OCI-LY1 (cell line): ENCODE results near the gene PRKAR2A.
A peak's percentile ranks its signal among the peaks of the same experiment; 100 is the strongest.

Experiments
- H2AFZ ChIP-seq: fragments of 200-600 bp; sonication (generic), shearing (Covaris generic); 2 replicates; pipeline ENCODE4 v1.6.0; 2014; ENCODE audit warnings: antibody characterized with exemption, mild to moderate bottlenecking, low read length
- H3F3A ChIP-seq: fragments of 200-600 bp; sonication (generic), shearing (Covaris generic); 2 replicates; pipeline ENCODE4 v1.6.0; 2014; ENCODE audit warnings: mild to moderate bottlenecking, antibody characterized with exemption, low read length, moderate library complexity; ENCODE audit not compliant: insufficient read depth
- H3K27ac ChIP-seq: fragments of 200-600 bp; sonication (generic); 2 replicates; pipeline ENCODE4 v1.5.1; 2014; ENCODE audit warnings: low read length, mixed run types, mild to moderate bottlenecking, low read depth; ENCODE audit not compliant: poor library complexity, severe bottlenecking
- H3K27me3 ChIP-seq: fragments of 200-600 bp; sonication (generic); 2 replicates; pipeline ENCODE4 v1.6.0; 2014; ENCODE audit warnings: antibody characterized with exemption, mild to moderate bottlenecking, low read length, moderate library complexity; ENCODE audit not compliant: insufficient read depth
- H3K36me3 ChIP-seq: fragments of 200-600 bp; sonication (generic); 2 replicates; pipeline ENCODE4 v1.6.1; 2014; ENCODE audit warnings: mild to moderate bottlenecking, antibody characterized with exemption, low read length, moderate library complexity, mixed read lengths; ENCODE audit not compliant: insufficient read depth
- H3K4me1 ChIP-seq: fragments of 200-600 bp; sonication (generic); 2 replicates; pipeline ENCODE4 v1.5.1; 2014; ENCODE audit warnings: mild to moderate bottlenecking, low read length, moderate library complexity; ENCODE audit not compliant: insufficient read depth, severe bottlenecking
- H3K4me2 ChIP-seq: fragments of 200-600 bp; sonication (generic), shearing (Covaris generic); 2 replicates; pipeline ENCODE4 v1.6.1; 2014; ENCODE audit warnings: low read length
- H3K4me3 ChIP-seq: fragments of 200-600 bp; sonication (generic); 2 replicates; pipeline ENCODE4 v1.5.1; 2014; ENCODE audit warnings: low read length, low read depth, mild to moderate bottlenecking, mixed read lengths; ENCODE audit not compliant: poor library complexity, severe bottlenecking
- H3K79me2 ChIP-seq: fragments of 200-600 bp; shearing (Covaris generic); 2 replicates; pipeline ENCODE4 v1.6.1; 2016; ENCODE audit warnings: mixed run types, low read length, mixed read lengths; ENCODE audit not compliant: insufficient read depth
- H3K9ac ChIP-seq: fragments of 200-600 bp; sonication (generic), shearing (Covaris generic); 2 replicates; pipeline ENCODE4 v1.6.1; 2014; ENCODE audit warnings: mild to moderate bottlenecking, low read length, mixed read lengths
- H3K9me2 ChIP-seq: fragments of 200-600 bp; sonication (generic), shearing (Covaris generic); 2 replicates; pipeline ENCODE4 v1.6.1; 2014; ENCODE audit warnings: low read depth, mild to moderate bottlenecking, low read length, mixed read lengths
- H3K9me3 ChIP-seq: fragments of 200-600 bp; shearing (Covaris generic); 2 replicates; pipeline ENCODE4 v1.6.1; 2014; ENCODE audit warnings: low read length, mixed read lengths
- H4K20me1 ChIP-seq: fragments of 200-600 bp; sonication (generic), shearing (Covaris generic); 2 replicates; pipeline ENCODE4 v1.6.0; 2016; ENCODE audit warnings: mild to moderate bottlenecking, low read length; ENCODE audit not compliant: insufficient read depth
- EZH2 ChIP-seq: fragments of 200-600 bp; sonication (generic), shearing (Covaris generic); IDR thresholded peaks from 2 replicates; pipeline ENCODE4 v1.8.0; 2017; ENCODE audit warnings: borderline replicate concordance, mixed run types, mild to moderate bottlenecking, antibody characterized with exemption, low read length, moderate library complexity, mixed read lengths
- TF ChIP-seq, protein P1 (sequence below): fragments of 200-600 bp; sonication (generic), shearing (Covaris generic); IDR thresholded peaks from 2 replicates; pipeline ENCODE4 v1.5.1; 2017; ENCODE audit warnings: mild to moderate bottlenecking, antibody characterized with exemption, low read length, moderate library complexity, mixed read lengths

PRKAR2A gene

DNA sequence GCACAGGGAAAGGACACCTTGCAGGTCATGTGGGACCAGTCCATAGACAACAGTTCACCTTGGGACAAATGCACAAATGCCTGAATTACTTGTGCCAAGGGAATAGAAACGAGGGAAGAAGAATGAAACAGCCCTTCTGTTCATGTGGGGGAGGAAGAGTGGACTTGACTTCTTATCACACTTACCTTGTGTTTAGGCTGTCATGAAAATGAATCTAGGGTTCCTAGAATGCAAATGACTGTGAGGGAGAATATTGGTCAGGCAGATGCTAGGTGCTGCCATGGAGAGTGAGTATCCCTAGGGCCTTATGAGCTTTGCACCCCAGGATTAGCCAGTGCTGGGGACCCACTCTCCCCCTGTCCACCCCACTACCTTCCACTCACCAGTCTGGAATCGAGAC is 11.0 kb upstream of the PRKAR2A start:
- Histone ChIP-seq H3K27me3 (no peaks in the 10 kb centered on the region), H3K9me3 (no peaks in the 10 kb centered on the region), H2AFZ (no peak overlapping the region), H3K4me2 (no peak overlapping the region), H3K4me3 (no peak overlapping the region), H3K9ac (no peak overlapping the region), H3K36me3 (peaks cover 8% of the 10 kb centered on the region; the same call in 1 of the 2 replicates), H4K20me1 (no peaks in the 10 kb centered on the region), H3K9me2 (no peaks in the 10 kb centered on the region), H3F3A (no peaks in the 10 kb centered on the region), H3K79me2 (no peaks in the 10 kb centered on the region), H3K4me1 (peaks cover 12% of the 10 kb centered on the region), H3K27ac (no peak overlapping the region)
- TF ChIP-seq, protein P1, sequence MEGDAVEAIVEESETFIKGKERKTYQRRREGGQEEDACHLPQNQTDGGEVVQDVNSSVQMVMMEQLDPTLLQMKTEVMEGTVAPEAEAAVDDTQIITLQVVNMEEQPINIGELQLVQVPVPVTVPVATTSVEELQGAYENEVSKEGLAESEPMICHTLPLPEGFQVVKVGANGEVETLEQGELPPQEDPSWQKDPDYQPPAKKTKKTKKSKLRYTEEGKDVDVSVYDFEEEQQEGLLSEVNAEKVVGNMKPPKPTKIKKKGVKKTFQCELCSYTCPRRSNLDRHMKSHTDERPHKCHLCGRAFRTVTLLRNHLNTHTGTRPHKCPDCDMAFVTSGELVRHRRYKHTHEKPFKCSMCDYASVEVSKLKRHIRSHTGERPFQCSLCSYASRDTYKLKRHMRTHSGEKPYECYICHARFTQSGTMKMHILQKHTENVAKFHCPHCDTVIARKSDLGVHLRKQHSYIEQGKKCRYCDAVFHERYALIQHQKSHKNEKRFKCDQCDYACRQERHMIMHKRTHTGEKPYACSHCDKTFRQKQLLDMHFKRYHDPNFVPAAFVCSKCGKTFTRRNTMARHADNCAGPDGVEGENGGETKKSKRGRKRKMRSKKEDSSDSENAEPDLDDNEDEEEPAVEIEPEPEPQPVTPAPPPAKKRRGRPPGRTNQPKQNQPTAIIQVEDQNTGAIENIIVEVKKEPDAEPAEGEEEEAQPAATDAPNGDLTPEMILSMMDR = no peak
- no peak for TF ChIP-seq EZH2

DNA sequence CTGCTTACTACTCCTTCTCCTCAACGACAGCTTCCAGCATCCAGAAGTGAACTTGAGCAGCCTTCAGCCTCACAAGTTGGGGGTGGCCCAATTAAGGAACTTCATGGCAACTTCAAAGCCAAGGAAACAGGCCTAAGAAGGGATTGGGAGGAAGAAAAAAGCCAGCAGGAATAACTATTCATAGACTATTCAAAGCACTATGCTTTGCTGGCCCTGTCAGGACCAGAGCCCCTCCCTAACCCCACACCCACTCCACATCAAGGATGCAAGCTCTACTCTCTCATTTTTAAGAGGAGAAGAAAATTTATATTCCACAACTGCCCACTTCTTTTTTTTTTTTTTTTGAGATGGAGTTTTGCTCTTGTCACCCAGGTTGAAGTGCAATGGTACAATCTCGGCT is 10.0 kb upstream of the PRKAR2A start:
- Histone ChIP-seq H3K4me3 (no peak overlapping the region), H3K27ac (no peak overlapping the region), H3K36me3 (peaks cover 8% of the 10 kb centered on the region; the same call in 1 of the 2 replicates), H3K4me1 (peaks cover 12% of the 10 kb centered on the region), H2AFZ (no peak overlapping the region), H3K9me3 (no peaks in the 10 kb centered on the region), H3K4me2 (no peak overlapping the region), H3K27me3 (no peaks in the 10 kb centered on the region), H3K9me2 (no peaks in the 10 kb centered on the region), H3K79me2 (no peaks in the 10 kb centered on the region), H3K9ac (no peak overlapping the region), H3F3A (no peaks in the 10 kb centered on the region), H4K20me1 (no peaks in the 10 kb centered on the region)
- no peak for TF ChIP-seq EZH2
- TF ChIP-seq, protein P1 = no peak

DNA sequence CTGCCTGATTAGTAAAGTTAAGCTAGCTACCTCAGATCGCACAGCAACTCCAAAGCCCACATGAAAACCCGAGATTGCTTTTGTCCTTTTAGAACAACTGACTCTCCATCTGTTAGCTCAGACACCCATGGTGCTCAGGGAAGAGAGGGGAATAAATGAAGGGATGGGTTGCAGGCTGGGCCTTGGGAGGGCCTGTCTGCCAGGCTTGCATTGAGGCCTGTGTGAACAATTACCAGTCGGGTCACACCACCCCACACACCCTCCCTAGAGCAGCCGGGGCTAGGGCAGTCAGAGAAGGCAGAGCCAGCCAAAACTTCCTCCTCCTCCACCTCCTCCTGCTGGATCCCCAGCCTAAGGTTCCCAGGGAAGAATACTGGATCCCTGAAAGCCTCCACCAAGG is 8.8 kb upstream of the PRKAR2A start:
- no peaks in the 10 kb centered on the region for H4K20me1 ChIP-seq
- H3K9me3 ChIP-seq = no peaks in the 10 kb centered on the region
- H3K4me2 ChIP-seq = no peak overlapping the region
- H3K9ac ChIP-seq = no peak overlapping the region; the same call in 1 of the 2 replicates
- no peaks in the 10 kb centered on the region for H3K9me2 ChIP-seq
- H3F3A ChIP-seq = no peaks in the 10 kb centered on the region
- H2AFZ ChIP-seq = no peak overlapping the region
- H3K27ac ChIP-seq = peak overlapping the region; percentile 14
- peaks cover 8% of the 10 kb centered on the region; the same call in 1 of the 2 replicates for H3K36me3 ChIP-seq
- H3K4me3 ChIP-seq = no peak overlapping the region
- H3K27me3 ChIP-seq = no peaks in the 10 kb centered on the region
- H3K79me2 ChIP-seq = no peaks in the 10 kb centered on the region
- TF ChIP-seq, protein P1 = no peak
- TF ChIP-seq EZH2 = no peak
- H3K4me1 ChIP-seq = peaks cover 24% of the 10 kb centered on the region
